IMR-90 (cell line): ENCODE measurements around the gene KCNS1. TPM values are rescaled to one million over a fixed set of nuclear protein-coding genes. Genes with fewer than 3 reads are reported as not detected.
A peak's percentile ranks its signal among the peaks of the same experiment; 100 is the strongest.

Experiments
- ATAC-seq: fragments of 200-7000 bp; cut with Tn5 transposase; 2 replicates; pipeline ENCODE4 v1.9.1; 2020; ENCODE audit warnings: low read depth, mild to moderate bottlenecking, moderate library complexity
- BruUV-seq: library from RNA; stranded (reverse); fragments of 400-500 nt; replicated peaks from 2 replicates; lab custom pipeline; 2021; lab: Mats Ljungman, UMichigan
- CTCF ChIA-PET: fragments of 300-600 bp; formaldehyde crosslinking; extraction: SDS; loops from one replicate; lab custom pipeline; 2021; ENCODE audit warnings: antibody characterized with exemption; lab: Yijun Ruan, JAX
- POLR2A ChIA-PET: fragments of 300-600 bp; sonication (Branson Sonifier 250); formaldehyde crosslinking; loops from one replicate; lab custom pipeline; 2022; ENCODE audit warnings: antibody characterized with exemption; ENCODE audit not compliant: unreplicated experiment; lab: Charles Lee
- DNase-seq: peaks from one replicate; pipeline ENCODE4 v3.0.0; 2013
- H2AFZ ChIP-seq: replicated peaks from 2 replicates; pipeline ENCODE3; 2013; ENCODE audit warnings: low read length, mild to moderate bottlenecking; ENCODE audit not compliant: poor library complexity
- H2AK5ac ChIP-seq: 2 replicates; pipeline ENCODE4 v1.6.1; 2013; ENCODE audit warnings: low read depth, low read length, inconsistent platforms
- H2AK9ac ChIP-seq: replicated peaks from 2 replicates; pipeline ENCODE3; 2013; ENCODE audit warnings: mild to moderate bottlenecking, low read depth, low read length, moderate library complexity; ENCODE audit not compliant: poor library complexity
- H2BK120ac ChIP-seq: 2 replicates; pipeline ENCODE4 v1.6.1; 2013; ENCODE audit warnings: low read depth, low read length, inconsistent platforms
- H2BK15ac ChIP-seq: 3 replicates; pipeline ENCODE4 v1.6.1; 2013; ENCODE audit warnings: low read depth, low read length, inconsistent platforms
- H2BK20ac ChIP-seq: 2 replicates; pipeline ENCODE4 v1.6.1; 2013; ENCODE audit warnings: low read depth, mild to moderate bottlenecking, inconsistent platforms, low read length, moderate library complexity
- H2BK5ac ChIP-seq: 2 replicates; pipeline ENCODE4 v1.6.1; 2013; ENCODE audit warnings: mild to moderate bottlenecking, low read depth, low read length, inconsistent platforms; ENCODE audit not compliant: poor library complexity, severe bottlenecking
- H3K14ac ChIP-seq: replicated peaks from 2 replicates; pipeline ENCODE4 v1.6.1; 2013; ENCODE audit warnings: low read depth, low read length, inconsistent platforms
- H3K18ac ChIP-seq: 2 replicates; pipeline ENCODE4 v1.6.1; 2013; ENCODE audit warnings: low read depth, low read length, control low read depth
- H3K23ac ChIP-seq: 2 replicates; pipeline ENCODE4 v1.6.1; 2013; ENCODE audit warnings: low read depth, low read length, inconsistent platforms
- H3K27ac ChIP-seq: 2 replicates; pipeline ENCODE4 v1.5.1; 2013; ENCODE audit warnings: mild to moderate bottlenecking, control low read depth, low read length; ENCODE audit not compliant: insufficient read depth
- H3K27me3 ChIP-seq: 2 replicates; pipeline ENCODE4 v1.6.1; 2013; ENCODE audit warnings: low read length; ENCODE audit not compliant: control insufficient read depth, insufficient read depth
- H3K36me3 ChIP-seq: 2 replicates; pipeline ENCODE4 v1.6.1; 2013; ENCODE audit warnings: low read length, mixed read lengths; ENCODE audit not compliant: control insufficient read depth, insufficient read depth
- H3K4ac ChIP-seq: 2 replicates; pipeline ENCODE4 v1.6.1; 2013; ENCODE audit warnings: low read depth, low read length, inconsistent platforms
- H3K4me1 ChIP-seq: 2 replicates; pipeline ENCODE4 v1.6.1; 2013; ENCODE audit warnings: low read length, mixed read lengths; ENCODE audit not compliant: control insufficient read depth, insufficient read depth
- H3K4me2 ChIP-seq: 2 replicates; pipeline ENCODE4 v1.6.1; 2013; ENCODE audit warnings: low read depth, mild to moderate bottlenecking, control low read depth, low read length, moderate library complexity
- H3K4me3 ChIP-seq: 2 replicates; pipeline ENCODE4 v1.5.1; 2013; ENCODE audit warnings: low read depth, mild to moderate bottlenecking, control low read depth, low read length, moderate library complexity; ENCODE audit not compliant: insufficient read depth
- H3K56ac ChIP-seq: 2 replicates; pipeline ENCODE4 v1.6.1; 2013; ENCODE audit warnings: low read length, inconsistent platforms; ENCODE audit not compliant: insufficient read depth; ENCODE audit errors: extremely low read depth
- H3K79me1 ChIP-seq, 2 experiments: 2 replicates each; pipeline ENCODE4 v1.6.1; 2013; ENCODE audit warnings: low read length in 2 of 2, inconsistent platforms in 1 of 2, low read depth in 1 of 2
- H3K9ac ChIP-seq: 2 replicates; pipeline ENCODE4 v1.6.1; 2013; ENCODE audit warnings: low read depth, low read length, control low read depth
- H3K9me1 ChIP-seq: 2 replicates; pipeline ENCODE4 v1.6.1; 2013; ENCODE audit warnings: low read length, inconsistent platforms; ENCODE audit not compliant: insufficient read depth
- H3K9me3 ChIP-seq: 2 replicates; pipeline ENCODE4 v1.6.1; 2013; ENCODE audit warnings: low read length; ENCODE audit not compliant: control insufficient read depth, insufficient read depth
- H4K20me1 ChIP-seq: 2 replicates; pipeline ENCODE4 v1.6.1; 2013; ENCODE audit warnings: low read length, inconsistent platforms; ENCODE audit not compliant: insufficient read depth
- H4K5ac ChIP-seq: 2 replicates; pipeline ENCODE4 v1.6.1; 2013; ENCODE audit warnings: mild to moderate bottlenecking, low read depth, low read length, control low read depth
- H4K8ac ChIP-seq, 2 experiments: 2 replicates each; pipeline ENCODE4 v1.6.1; 2013; ENCODE audit warnings: low read depth in 2 of 2, low read length in 2 of 2, control low read depth in 1 of 2, inconsistent platforms in 1 of 2
- H4K91ac ChIP-seq: 2 replicates; pipeline ENCODE4 v1.6.1; 2013; ENCODE audit warnings: low read depth, low read length, inconsistent platforms; ENCODE audit not compliant: insufficient read depth
- CEBPB ChIP-seq: IDR thresholded peaks from 2 replicates; pipeline ENCODE4 v1.6.1; 2012; ENCODE audit warnings: low read depth, low read length, improper control_type of control experiment
- CHD1 ChIP-seq: IDR thresholded peaks from 2 replicates; pipeline ENCODE4 v1.6.1; 2012; ENCODE audit warnings: low read depth, low read length, improper control_type of control experiment
- MXI1 ChIP-seq: IDR thresholded peaks from 2 replicates; pipeline ENCODE4 v1.6.1; 2012; ENCODE audit warnings: low read depth, mild to moderate bottlenecking, low read length, moderate library complexity, borderline replicate concordance
- RAD21 ChIP-seq: IDR thresholded peaks from 2 replicates; pipeline ENCODE4 v1.6.1; 2012; ENCODE audit warnings: low read length, improper control_type of control experiment
- SMC3 ChIP-seq: fragments of 150-350 bp; IDR thresholded peaks from 2 replicates; pipeline ENCODE4 v1.6.1; 2016; ENCODE audit warnings: low read depth, mild to moderate bottlenecking, antibody characterized with exemption, low read length, moderate library complexity
- USF2 ChIP-seq: fragments of 150-350 bp; IDR thresholded peaks from 2 replicates; pipeline ENCODE4 v1.6.1; 2017; ENCODE audit warnings: mild to moderate bottlenecking, antibody characterized with exemption, low read length, low read depth
- WGBS, 2 experiments: methylation state at CpG; one replicate each; pipeline versions ENCODE4 v1.1.5 to v1.1.7; 2013; ENCODE audit warnings: missing lambda C conversion rate in 2 of 2; ENCODE audit not compliant: insufficient read length in 1 of 2; ENCODE audit errors: extremely low coverage in 2 of 2; 5-methylcytosine and 5-hydroxymethylcytosine counted together
- dilution Hi-C: fragments of 300-500 bp; cut with HindIII; formaldehyde crosslinking; loops from one replicate; pipeline ENCODE4 v1.14.3; 2018; ENCODE audit warnings: low sequenced_read_pairs; ENCODE audit not compliant: unreplicated experiment
- in situ Hi-C: fragments of 300-500 bp; cut with MboI; formaldehyde crosslinking; loops from 3 replicates; pipeline ENCODE4 v1.14.3; 2019; ENCODE audit warnings: low sequenced_read_pairs, inconsistent platforms, mixed read lengths
- intact Hi-C: fragments of 100-400 bp; cut with micrococcal nuclease; formaldehyde crosslinking; loops from 2 replicates; pipeline ENCODE4 v1.10.0; 2022
- polyA plus RNA-seq, 3 experiments: library from polyadenylated mRNA; depleted of rRNA; stranded (reverse); fragments of >200 nt; gene quantifications; 2 replicates each; pipeline ENCODE4 v1.2.3, GENCODE V29; 2012; ENCODE audit warnings: low replicate concordance in 1 of 3
- total RNA-seq: library from RNA; depleted of rRNA; stranded (reverse); fragments of >200 nt; gene quantifications from 2 replicates; pipeline ENCODE4 v1.2.3, GENCODE V29; 2012

Gene KCNS1
- total and polyA plus RNA-seq, 2 of the 4 experiments (the other 2 are of a cell fraction) = 0.54 to 0.62 TPM

DNA sequence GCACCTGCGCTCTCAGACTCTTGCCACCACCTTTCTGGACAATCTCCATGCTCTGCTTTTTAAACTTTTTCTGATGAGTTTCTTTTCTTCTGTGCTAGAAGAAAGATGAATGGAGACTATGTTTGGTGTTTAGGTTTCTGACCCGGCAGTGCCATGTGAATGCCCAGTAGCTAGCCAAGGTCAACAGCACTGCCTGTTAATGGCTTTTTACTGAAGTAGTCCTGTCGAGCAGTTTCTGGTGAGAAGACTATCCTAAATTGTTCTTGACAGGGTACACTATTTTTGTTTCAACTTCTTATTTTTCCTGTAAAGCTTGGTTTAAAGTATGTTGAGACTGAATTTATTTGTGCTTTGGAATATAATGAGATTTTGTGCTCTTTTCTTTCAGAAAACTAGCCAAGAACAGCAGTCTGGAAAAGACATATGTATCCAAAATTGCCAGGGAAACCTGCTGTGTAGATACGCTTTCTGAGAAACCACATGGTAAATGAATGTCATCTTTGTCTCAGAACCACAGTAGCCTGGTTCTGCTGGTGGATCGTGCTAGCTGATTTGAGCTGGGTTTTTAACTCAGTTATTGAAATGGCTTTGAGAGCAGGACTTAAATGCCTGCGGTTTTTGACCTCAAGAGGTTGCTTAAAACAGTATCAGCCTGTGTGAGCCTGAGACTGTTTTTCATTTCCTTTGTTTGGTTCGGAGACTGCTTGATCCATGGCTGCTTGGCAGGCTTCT lies 48.1 kb downstream of the KCNS1 start:
- no TSS peak for BruUV-seq
- Histone ChIP-seq H4K5ac (peak overlapping the region; percentile 76; the same call in 1 of the 2 replicates), H3K4ac (peak overlapping the region; percentile 26; the same call in 1 of the 2 replicates), H4K91ac (peak overlapping the region; percentile 58), H3K27me3 (no peaks in the 10 kb centered on the region), H2BK5ac (peak overlapping the region; percentile 85), H4K8ac (peak overlapping the region; percentile 22 to 65), H3K4me1 (peaks cover 14% of the 10 kb centered on the region), H3K9me3 (no peaks in the 10 kb centered on the region), H2BK20ac (peak overlapping the region; percentile 58; the same call in 1 of the 2 replicates), H2BK120ac (peak overlapping the region; percentile 64; the same call in 1 of the 2 replicates), H3K36me3 (peaks cover 3% of the 10 kb centered on the region; the same call in 1 of the 2 replicates), H3K4me2 (peak overlapping the region; percentile 58; the same call in 1 of the 2 replicates), H3K9me1 (0 out of 2 replicates have a peak, but pooled peaks cover 5% of the 10 kb centered on the region), H3K14ac (no peak overlapping the region; the same call in 1 of the 2 replicates), H3K56ac (0 out of 2 replicates have a peak overlapping the region, but pooled peaks have one; percentile 45), H3K27ac (peak overlapping the region; percentile 44; the same call in 1 of the 2 replicates), H3K9ac (no peak overlapping the region), H3K18ac (peak overlapping the region; percentile 70; the same call in 1 of the 2 replicates), H2AK9ac (no peak overlapping the region), H2BK15ac (no peak overlapping the region; the same call in 2 of the 3 replicates), H4K20me1 (no peaks in the 10 kb centered on the region), H2AFZ (no peak overlapping the region), H3K23ac (peak overlapping the region; percentile 29; the same call in 1 of the 2 replicates), H2AK5ac (no peak overlapping the region), H3K4me3 (no peak overlapping the region), H3K79me1 (peaks cover 11 to 20% of the 10 kb centered on the region in 2 experiments; a peak in 3 of 4 replicates)
- TF ChIP-seq RAD21 (no peak), MXI1 (no peak), CHD1 (no peak), USF2 (no peak), CEBPB (peak; percentile 45; the same call in 1 of the 2 replicates), SMC3 (no peak)
- in situ Hi-C loops = no loop called here
- DNase-seq (peak; percentile 81), ATAC-seq (peak; percentile 92)
- dilution Hi-C loops = no loop called here
- intact Hi-C loops = loop anchor here (5.0 kb wide), 2 partner anchors 34 to 719 kb away; no protein-coding TSS in a partner anchor
- ChIA-PET POLR2A (interaction anchor here (0.6 kb wide), 1 partner anchor 789 kb away, joined by 3 read pairs; no protein-coding TSS in a partner anchor), CTCF (interaction anchor here (0.6 to 3.0 kb wide), 5 partner anchors 9 to 75 kb away, joined by 3 to 18 read pairs (median 3); no protein-coding TSS in a partner anchor)
- 71% methylated on average over 1 of the region's 7 CpGs; no CpG with 5 or more reads in 1 of the 2 experiments for WGBS, 2 experiments
